Activated CD8-positive, alpha-beta memory T cell treated with anti-CD3 and anti-CD28 coated beads, Interleukin-2, amount 50 U/mL, for 48 hours (primary cell): ENCODE results near the gene LARP6.
A peak's percentile ranks its signal among the peaks of the same experiment; 100 is the strongest.
"Not testable (repeated sequence)": the region's sequence is repeated elsewhere in the genome, so short reads cannot be mapped to it uniquely, and the experiment has no call there.

Experiments
- DNase-seq: peaks from one replicate; pipeline ENCODE4 v3.0.0-alpha.2; 2020

Gene LARP6

DNA sequence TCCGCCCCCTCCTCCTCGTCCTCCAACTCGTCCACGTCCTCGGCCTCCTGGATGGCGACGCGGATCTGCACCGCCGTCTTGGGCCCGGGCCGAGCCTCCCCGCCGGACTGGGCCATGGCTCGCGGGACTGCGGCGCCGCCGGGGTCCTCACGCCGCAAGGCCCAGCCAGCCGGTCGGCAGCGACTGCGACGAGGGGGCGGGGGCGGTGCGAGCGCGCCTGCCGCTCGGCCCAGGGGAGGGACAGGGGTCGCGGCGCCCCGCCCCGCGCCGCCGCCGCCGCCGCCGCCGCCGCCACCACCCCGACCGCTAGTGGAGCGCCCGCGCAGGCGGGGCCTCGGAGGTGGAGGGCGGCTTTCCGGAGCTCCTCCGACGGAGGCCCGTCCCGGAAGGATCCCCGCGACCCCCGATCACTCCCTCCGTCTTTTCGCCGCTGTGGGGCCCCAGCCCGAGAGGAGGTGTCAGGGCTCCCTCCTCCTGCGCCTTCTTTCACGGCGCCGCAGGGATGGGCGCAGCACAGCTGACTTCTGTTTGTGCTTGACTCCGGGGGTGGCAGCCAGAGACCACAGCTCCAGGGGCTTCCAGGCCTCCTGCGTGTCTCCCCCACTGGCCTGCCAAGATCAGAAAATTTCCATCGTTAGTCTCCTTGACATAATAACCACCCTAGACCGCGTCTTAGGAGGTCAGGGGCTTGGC is at the start of gene LARP6:
TSS of gene LARP6 (minus strand) at position 185 of the 693 bp plus-strand sequence. CDS start at position 116, 69 bp downstream.
- DNase-seq, result peak; percentile 60

GRCh38 chr15:70902107-70902506 is 48.1 kb upstream of the LARP6 start:
- no peak for DNase-seq

GRCh38 chr15:70892912-70893560 is 39.1 kb upstream of the LARP6 start:
- DNase-seq, result no peak

DNA sequence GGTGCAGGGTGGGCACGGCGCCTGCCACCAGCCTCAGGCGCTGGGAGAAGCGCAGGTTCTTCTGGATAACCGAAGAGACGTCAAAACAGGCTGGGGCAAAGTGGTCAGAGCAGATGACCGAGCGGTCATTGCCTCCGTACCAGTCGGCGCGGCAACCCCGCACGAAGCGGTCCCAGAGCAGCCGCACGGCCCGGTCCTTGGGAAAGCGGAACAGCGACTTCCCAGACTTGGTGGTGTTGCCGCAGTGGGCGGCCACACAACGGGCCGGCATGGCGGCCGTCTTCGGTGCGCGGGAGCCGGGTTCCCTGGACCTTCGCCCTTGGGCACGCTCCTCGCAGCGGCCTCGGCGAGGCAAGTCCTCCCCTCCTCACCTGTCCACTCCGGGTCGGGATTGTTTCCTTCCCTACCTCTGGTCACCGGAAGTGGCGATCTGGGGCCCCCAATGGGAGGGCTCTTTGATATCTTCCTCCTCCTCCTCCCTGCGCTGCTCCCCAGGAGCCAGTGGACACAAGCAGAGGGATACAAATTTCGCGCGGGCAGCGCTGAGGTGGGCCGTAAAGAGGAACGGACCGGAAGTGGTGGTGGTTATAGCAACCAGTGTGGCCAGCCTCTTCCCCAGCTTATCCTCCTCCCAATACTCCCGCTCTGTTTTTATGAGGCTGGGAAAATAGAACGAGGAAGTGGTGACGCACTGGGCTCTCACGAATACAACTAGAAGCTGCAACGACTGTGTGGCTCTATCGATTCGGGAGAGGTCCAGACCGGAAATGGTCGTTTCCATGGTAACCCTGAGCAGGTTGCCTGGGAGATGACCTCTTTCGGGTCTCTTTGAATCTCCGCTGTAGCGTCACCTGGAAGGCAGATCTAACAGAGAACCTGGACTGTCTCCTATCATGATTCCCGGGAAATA is 38.3 kb upstream of the LARP6 start, which contains the start of the genes LRRC49 and THAP10:
TSS of gene LRRC49 (plus strand) at position 825 of the 910 bp plus-strand sequence. CDS start at position 894, 69 bp downstream.
TSS of gene THAP10 (minus strand) at position 432 of the 910 bp plus-strand sequence. CDS start at position 271, 161 bp downstream.
- DNase-seq, result peak; percentile 74

GRCh38 chr15:70882361-70882760 is 28.4 kb upstream of the LARP6 start:
- DNase-seq, result no peak

GRCh38 chr15:70880781-70881180 is 26.8 kb upstream of the LARP6 start:
- no peak for DNase-seq

DNA sequence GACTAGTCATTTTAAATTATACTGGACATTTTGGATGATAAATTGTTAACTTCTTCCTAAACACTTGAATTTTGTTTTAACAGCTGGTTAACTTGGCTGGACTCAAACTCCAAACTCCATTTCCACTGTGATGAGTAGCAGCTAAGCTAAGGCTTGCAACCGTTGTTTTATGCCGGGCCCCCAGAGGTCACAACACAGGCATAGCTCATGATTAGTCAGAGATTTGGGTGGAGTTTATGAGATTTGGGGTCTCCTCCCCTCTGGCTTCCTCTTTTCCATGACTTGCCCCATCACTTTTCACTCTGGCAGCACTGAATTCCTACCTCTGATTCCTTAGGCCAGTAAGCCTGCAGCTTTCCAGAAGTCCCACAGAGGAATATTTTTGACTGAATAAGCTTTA is 25.4 kb upstream of the LARP6 start:
- no peak for DNase-seq

GRCh38 chr15:70876683-70877082 is 22.7 kb upstream of the LARP6 start:
- DNase-seq, result no peak

DNA sequence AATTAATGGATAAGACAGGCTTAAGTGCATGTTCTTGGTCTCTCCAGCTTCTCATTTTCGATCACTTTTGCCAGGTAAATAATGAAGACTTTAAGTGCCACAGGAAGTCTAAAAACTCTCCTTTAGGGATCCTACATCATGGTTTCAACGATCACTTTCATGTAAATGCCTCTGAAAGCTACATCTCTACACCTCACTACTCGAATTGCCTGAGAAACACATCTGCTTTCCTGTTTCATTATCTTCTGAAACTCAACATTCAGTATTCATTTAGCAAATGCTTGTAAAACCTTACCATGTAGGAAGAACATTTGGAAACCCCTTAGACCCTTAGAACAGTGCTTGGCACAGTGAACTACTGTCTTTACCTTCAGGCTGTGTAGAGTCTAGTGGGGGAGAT is 22.1 kb upstream of the LARP6 start:
- no peak for DNase-seq

DNA sequence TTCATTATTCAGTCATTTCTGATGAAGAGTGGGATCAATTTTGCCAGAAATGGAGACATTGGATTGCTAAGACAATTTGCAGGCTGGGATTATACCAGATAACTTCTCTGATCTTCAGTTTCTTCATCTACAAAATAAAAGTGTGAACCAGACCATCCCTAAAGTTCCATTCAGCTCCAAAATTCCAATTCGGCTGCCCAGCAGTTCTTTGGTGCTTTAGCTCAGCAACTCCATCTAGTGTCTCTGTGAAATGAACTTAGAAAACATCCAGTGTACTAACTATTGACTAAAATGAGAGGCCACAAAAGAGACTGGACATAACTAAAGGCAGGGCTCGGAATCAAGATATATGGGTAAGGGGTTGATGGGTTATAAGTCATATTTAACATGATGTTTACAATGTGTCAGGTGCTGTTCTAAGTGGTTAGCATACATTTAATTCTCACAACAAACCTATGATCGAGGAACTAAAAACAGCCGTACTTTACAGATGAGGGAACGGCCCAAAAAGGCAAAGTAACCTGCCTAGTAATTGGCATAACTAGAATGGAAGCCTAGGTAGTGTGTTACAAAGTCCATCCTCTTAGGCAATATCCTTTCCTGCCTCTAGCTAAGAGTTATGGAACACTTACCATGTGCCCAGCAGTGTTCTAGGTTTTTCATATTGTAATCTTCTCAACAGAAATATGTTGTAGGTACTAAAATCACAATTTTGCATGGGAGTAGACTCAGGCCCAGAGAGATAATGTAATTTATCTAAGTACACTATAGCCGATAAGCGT is 21.2 kb upstream of the LARP6 start:
- no peak for DNase-seq

- no peak for DNase-seq
These were observed 19.5 kb upstream of the LARP6 start for GRCh38 chr15:70873232-70874054.

GRCh38 chr15:70871490-70871889 is 17.5 kb upstream of the LARP6 start:
- not testable (repeated sequence) for DNase-seq

GRCh38 chr15:70870051-70870450 is 16.1 kb upstream of the LARP6 start:
- no peak for DNase-seq

- no peak for DNase-seq
These were observed 15.4 kb upstream of the LARP6 start for GRCh38 chr15:70869346-70869745.

DNA sequence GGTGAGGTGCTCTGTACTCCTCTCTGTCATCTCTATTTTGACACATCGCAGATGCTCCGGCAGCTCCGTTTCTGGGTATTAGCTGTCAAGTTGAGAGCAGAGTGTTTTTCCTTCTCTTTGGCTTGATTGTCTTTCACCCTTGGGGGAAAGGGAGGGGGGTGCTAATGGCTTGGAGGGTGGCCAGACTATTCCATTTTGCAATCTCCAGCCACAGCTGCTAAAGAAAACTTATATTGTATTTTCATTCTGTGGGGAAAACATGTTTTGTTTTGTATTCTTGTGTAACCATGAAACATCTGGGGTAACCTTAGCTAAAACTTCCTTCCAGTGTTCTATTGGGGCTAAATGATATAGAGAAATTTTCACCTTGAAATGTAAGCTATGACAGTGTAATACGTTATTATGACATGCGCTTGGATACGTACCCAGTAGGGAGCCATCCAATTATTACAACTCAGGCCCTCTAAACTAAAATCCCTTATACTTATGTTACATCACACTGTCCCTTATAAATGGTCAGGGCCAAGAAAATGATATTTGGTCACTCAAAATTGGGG is 14.0 kb upstream of the LARP6 start:
- no peak for DNase-seq

- no peak for DNase-seq
These were observed 13.2 kb upstream of the LARP6 start for GRCh38 chr15:70866982-70867641.

GRCh38 chr15:70863450-70864218 is 9.7 kb upstream of the LARP6 start:
- DNase-seq, result no peak

DNA sequence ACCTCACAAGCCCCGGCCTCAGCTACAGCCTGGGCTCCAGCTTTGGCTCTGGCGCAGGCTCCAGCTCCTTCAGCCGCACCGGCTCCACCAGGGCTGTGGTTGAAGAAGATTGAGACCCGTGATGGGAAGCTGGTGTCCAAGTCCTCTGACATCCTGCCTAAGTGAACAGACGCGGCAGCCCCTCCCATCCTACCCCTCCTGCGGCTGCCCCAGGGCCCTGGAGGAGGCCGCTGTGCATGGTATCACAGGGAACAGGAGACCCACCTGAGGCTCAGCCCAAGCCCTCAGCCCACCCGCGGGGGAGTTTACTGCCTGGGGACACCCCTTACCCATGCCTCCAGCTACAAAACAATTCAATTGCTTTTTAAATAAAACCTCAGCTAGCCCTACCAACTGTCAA is 6.0 kb upstream of the LARP6 start:
- DNase-seq, result no peak

DNA sequence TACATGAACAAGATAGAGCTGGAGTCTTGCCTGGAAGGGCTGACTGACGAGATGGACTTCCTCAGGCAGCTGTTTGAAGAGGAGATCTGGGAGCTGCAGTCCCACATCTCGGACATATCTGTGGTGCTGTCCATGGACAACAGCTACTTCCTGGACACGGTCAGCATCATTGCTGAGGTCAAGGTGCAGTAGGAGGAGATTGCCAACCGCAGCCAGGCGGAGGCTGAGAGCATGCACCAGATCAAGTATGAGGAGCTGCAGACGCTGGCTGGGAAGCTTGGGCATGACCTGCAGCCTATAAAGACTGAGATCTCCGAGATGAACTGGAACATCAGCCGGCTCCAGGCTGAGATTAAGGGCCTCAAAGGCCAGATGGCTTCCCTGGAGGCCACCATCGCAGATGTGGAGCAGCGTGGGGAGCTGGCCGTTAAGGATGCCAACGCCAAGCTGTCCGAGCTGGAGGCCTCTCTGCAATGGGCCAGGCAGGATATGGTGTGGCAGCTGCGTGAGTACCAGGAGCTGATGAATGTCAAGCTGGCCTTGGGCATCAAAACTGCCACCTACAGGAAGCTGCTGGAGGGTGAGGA is 5.5 kb upstream of the LARP6 start:
- no peak for DNase-seq
